HCT116 (cell line): ENCODE measurements around the gene SLC38A9. TPM values are rescaled to one million over a fixed set of nuclear protein-coding genes. Genes with fewer than 3 reads are reported as not detected.
A peak's percentile ranks its signal among the peaks of the same experiment; 100 is the strongest.

ENCODE experiments used
- ATAC-seq: fragments of 200-7000 bp; cut with Tn5 transposase; 2 replicates; pipeline ENCODE4 v1.9.1; 2020; ENCODE audit warnings: mild to moderate bottlenecking, moderate library complexity
- BruUV-seq: library from RNA; stranded (reverse); fragments of 400-500 nt; replicated peaks from 2 replicates; lab custom pipeline; 2021; lab: Mats Ljungman, UMichigan
- CTCF ChIA-PET: fragments of 300-600 bp; sonication (Branson Sonifier 250); formaldehyde crosslinking; loops from one replicate; lab custom pipeline; 2021; ENCODE audit warnings: antibody characterized with exemption; lab: Charles Lee
- POLR2A ChIA-PET: fragments of 300-600, 350-600 bp; sonication (Branson Sonifier 250); formaldehyde crosslinking; loops from one replicate; lab custom pipeline; 2021; ENCODE audit warnings: antibody characterized with exemption; lab: Charles Lee
- RAD21 ChIA-PET, 2 experiments: fragments of 300-600 bp; sonication (Branson Sonifier 250); formaldehyde crosslinking; loops; one replicate each; lab custom pipeline; 2023; ENCODE audit warnings: low total read pairs in 2 of 2; ENCODE audit not compliant: uncharacterized antibody in 2 of 2, unreplicated experiment in 2 of 2, low non-redundant PET in 1 of 2; lab: Charles Lee
- DNase-seq: peaks from one replicate; pipeline ENCODE4 v3.0.0-alpha.2; 2010; ENCODE audit warnings: low read depth, low spot score
- H2AFZ ChIP-seq: fragments of 200-600 bp; shearing (Covaris generic), sonication (generic); 2 replicates; pipeline ENCODE4 v1.6.1; 2017; ENCODE audit warnings: low read depth, mixed run types, mixed read lengths, antibody characterized with exemption, low read length; ENCODE audit not compliant: poor library complexity, severe bottlenecking
- H3K27ac ChIP-seq: 2 replicates; pipeline ENCODE4 v1.5.1; 2012; ENCODE audit warnings: low read depth, low read length
- H3K27me3 ChIP-seq: fragments of 200-600 bp; sonication (generic); 2 replicates; pipeline ENCODE4 v1.6.1; 2016; ENCODE audit warnings: mixed run types, low read length, mixed read lengths; ENCODE audit not compliant: insufficient read depth
- H3K36me3 ChIP-seq, 2 experiments: fragments of 200-500 bp in 1 of 2; fragments of 200-600 bp in 1 of 2; sonication (Bioruptor generic) in 1 of 2; sonication (generic) in 1 of 2; 2 replicates each; pipeline versions ENCODE4 v1.5.1 to v1.6.1; 2014 to 2016; ENCODE audit warnings: low read length in 2 of 2, inconsistent platforms in 1 of 2, mixed read lengths in 1 of 2, mixed run types in 1 of 2; ENCODE audit not compliant: insufficient read depth in 2 of 2, control insufficient read depth in 1 of 2
- H3K4me1 ChIP-seq, 2 experiments: fragments of 200-600 bp in 1 of 2; sonication (generic) in 1 of 2; 2 replicates each; pipeline versions ENCODE4 v1.5.1 to v1.6.1; 2012 to 2017; ENCODE audit warnings: low read length in 2 of 2, inconsistent platforms in 1 of 2, mild to moderate bottlenecking in 1 of 2, mixed read lengths in 1 of 2, mixed run types in 1 of 2, moderate library complexity in 1 of 2; ENCODE audit not compliant: insufficient read depth in 2 of 2, control insufficient read depth in 1 of 2
- H3K4me2 ChIP-seq: fragments of 200-600 bp; sonication (generic); 2 replicates; pipeline ENCODE4 v1.6.1; 2017; ENCODE audit warnings: mixed run types, low read length, mixed read lengths
- H3K4me3 ChIP-seq, 2 experiments: fragments of 200-600 bp in 1 of 2; sonication (generic) in 1 of 2; replicated peaks in 1 of 2; 2 replicates each; pipeline ENCODE4 v1.5.1; 2011 to 2016; ENCODE audit warnings: low read length in 2 of 2, control low read depth in 1 of 2, low read depth in 1 of 2, mild to moderate bottlenecking in 1 of 2, mixed read lengths in 1 of 2, mixed run types in 1 of 2
- H3K79me2 ChIP-seq: fragments of 200-600 bp; sonication (generic); 2 replicates; pipeline ENCODE4 v1.6.1; 2017; ENCODE audit warnings: mild to moderate bottlenecking, mixed run types, low read length, moderate library complexity, mixed read lengths; ENCODE audit not compliant: insufficient read depth
- H3K9ac ChIP-seq: fragments of 200-600 bp; sonication (generic); 2 replicates; pipeline ENCODE4 v1.6.1; 2016; ENCODE audit warnings: low read length, mixed read lengths
- H3K9me2 ChIP-seq: fragments of 200-600 bp; sonication (generic), shearing (Covaris generic); 2 replicates; pipeline ENCODE4 v1.6.1; 2017; ENCODE audit warnings: mixed run types, mild to moderate bottlenecking, moderate library complexity; ENCODE audit not compliant: insufficient read depth
- H3K9me3 ChIP-seq, 2 experiments: fragments of 200-500 bp in 1 of 2; fragments of 200-600 bp in 1 of 2; sonication (Bioruptor generic) in 1 of 2; sonication (generic) in 1 of 2; 2 replicates each; pipeline ENCODE4 v1.6.1; 2014 to 2017; ENCODE audit warnings: low read length in 2 of 2, mixed read lengths in 2 of 2, inconsistent platforms in 1 of 2, low read depth in 1 of 2, mild to moderate bottlenecking in 1 of 2, mixed run types in 1 of 2, moderate library complexity in 1 of 2; ENCODE audit not compliant: control insufficient read depth in 1 of 2, insufficient read depth in 1 of 2
- H4K20me1 ChIP-seq: fragments of 200-600 bp; sonication (generic), shearing (Covaris generic); 2 replicates; pipeline ENCODE4 v1.6.1; 2017; ENCODE audit warnings: mixed run types, mild to moderate bottlenecking, moderate library complexity; ENCODE audit not compliant: insufficient read depth
- CEBPB ChIP-seq: IDR thresholded peaks from 2 replicates; pipeline ENCODE4 v1.6.1; 2012; ENCODE audit warnings: low read depth
- EGR1 ChIP-seq: IDR thresholded peaks from 2 replicates; pipeline ENCODE4 v1.6.1; 2012; ENCODE audit warnings: low read depth
- ELF1 ChIP-seq: IDR thresholded peaks from 2 replicates; pipeline ENCODE4 v1.6.1; 2012; ENCODE audit warnings: low read depth, borderline replicate concordance
- POLR2A ChIP-seq: IDR thresholded peaks from 2 replicates; pipeline ENCODE4 v1.7.0; 2011; ENCODE audit warnings: borderline replicate concordance; ENCODE audit not compliant: insufficient read depth, insufficient read length; ENCODE audit errors: extremely low read depth
- REST ChIP-seq: IDR thresholded peaks from 2 replicates; pipeline ENCODE4 v1.6.1; 2012; ENCODE audit warnings: low read depth
- SIN3A ChIP-seq: IDR thresholded peaks from 2 replicates; pipeline ENCODE4 v1.6.1; 2012; ENCODE audit warnings: low read depth
- TCF7L2 ChIP-seq: IDR thresholded peaks from 2 replicates; pipeline ENCODE4 v1.7.0; 2011; ENCODE audit warnings: borderline replicate concordance, inconsistent platforms; ENCODE audit not compliant: insufficient read depth, insufficient read length; ENCODE audit errors: extremely low read depth
- YY1 ChIP-seq: IDR thresholded peaks from 2 replicates; pipeline ENCODE4 v1.6.1; 2011; ENCODE audit warnings: low read length, low read depth, moderate library complexity, mild to moderate bottlenecking; ENCODE audit not compliant: insufficient replicate concordance; ENCODE audit errors: extremely low read depth
- ZFX ChIP-seq: fragments of 450-650 bp; IDR thresholded peaks from 2 replicates; pipeline ENCODE4 v1.6.1; 2017
- ZNF274 ChIP-seq: fragments of 200-500 bp; sonication (Bioruptor generic); IDR thresholded peaks from 2 replicates; pipeline ENCODE4 v1.6.1; 2014; ENCODE audit warnings: mild to moderate bottlenecking, low read depth, low read length, inconsistent platforms
- intact Hi-C: fragments of 100-400 bp; cut with micrococcal nuclease; formaldehyde crosslinking; loops from 2 replicates; pipeline ENCODE4 v1.10.0; 2022
- total RNA-seq: library from RNA; stranded (reverse); gene quantifications from one replicate; pipeline ENCODE4 v1.2.1, GENCODE V29; 2021; ENCODE audit not compliant: unreplicated experiment

The SLC38A9 gene
- total RNA-seq, 1 experiment from 2014 or later, result 12.6 TPM

DNA sequence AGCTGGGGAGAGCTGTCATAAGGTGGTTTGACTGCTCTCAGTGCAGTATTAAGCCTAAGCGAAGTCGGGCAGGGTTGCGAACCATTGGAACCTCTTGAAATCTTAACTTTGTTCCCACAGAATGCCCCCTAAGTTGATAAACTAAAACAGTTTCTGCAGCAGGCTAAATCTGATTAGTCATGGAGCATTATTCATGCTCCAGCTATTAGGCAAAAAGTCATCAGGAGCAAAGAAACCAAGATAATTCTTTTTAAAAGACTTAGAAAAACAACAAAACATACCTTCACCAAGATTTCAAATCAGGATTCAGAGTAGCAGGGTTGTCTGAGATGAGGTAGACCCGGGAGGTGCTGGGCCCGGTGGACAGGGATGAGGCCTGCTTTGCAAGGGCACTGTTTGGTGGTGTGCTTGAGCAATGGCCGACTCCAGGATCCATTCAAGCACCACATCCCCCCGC is 107.5 kb downstream of the SLC38A9 start:
- ATAC-seq (no peak), DNase-seq (no peak)
- Histone ChIP-seq H3K9ac (no peak overlapping the region), H2AFZ (peak overlapping the region; percentile 14), H3K79me2 (no peaks in the 10 kb centered on the region), H4K20me1 (no peaks in the 10 kb centered on the region), H3K27me3 (no peaks in the 10 kb centered on the region), H3K4me2 (peak overlapping the region; percentile 5), H3K36me3 (no peaks in the 10 kb centered on the region), H3K27ac (no peak overlapping the region), H3K9me3 (no peaks in the 10 kb centered on the region), H3K4me1 (peaks cover 19 to 54% of the 10 kb centered on the region in 2 experiments), H3K9me2 (no peaks in the 10 kb centered on the region), H3K4me3 (no peak overlapping the region)
- intact Hi-C loops, result no loop called here
- no TSS peak for BruUV-seq
- ChIA-PET RAD21 (no interaction called here), POLR2A (no interaction called here), CTCF (interaction anchor here (1.1 kb wide), 1 partner anchor 87 kb away, joined by 3 read pairs; no protein-coding TSS in a partner anchor)
- TF ChIP-seq TCF7L2 (no peak), SIN3A (no peak), EGR1 (no peak), ZFX (no peak)

DNA sequence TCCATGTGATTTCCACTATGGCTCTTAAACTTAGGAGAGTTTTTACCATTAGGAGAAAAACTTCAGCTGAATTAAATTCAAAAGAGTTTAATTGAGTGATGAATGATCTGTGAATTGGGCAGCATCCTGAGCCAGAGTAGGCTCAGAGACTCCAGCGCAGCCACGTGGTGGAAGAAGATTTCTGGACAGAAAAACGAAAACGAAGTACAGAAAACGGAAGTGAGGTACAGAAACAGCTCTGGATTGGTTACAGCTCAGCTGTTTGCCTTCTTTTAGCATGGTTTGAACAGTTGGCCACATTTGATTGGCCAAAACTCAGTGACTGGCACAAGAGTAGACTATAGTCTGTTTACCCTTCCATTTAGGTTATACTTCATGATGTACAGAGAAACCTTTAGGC is 108.2 kb downstream of the SLC38A9 start:
- CTCF ChIA-PET, result interaction anchor here (1.1 kb wide), 1 partner anchor 88 kb away, joined by 3 read pairs; no protein-coding TSS in a partner anchor

More for the DNA sequence above, 108.2 kb downstream of the SLC38A9 start:
- BruUV-seq, result no TSS peak
- no peaks in the 10 kb centered on the region for H3K36me3 ChIP-seq
- no peak for DNase-seq
- TF ChIP-seq POLR2A, result no peak
- no peak for TF ChIP-seq ZNF274
- no peak for TF ChIP-seq YY1
- TF ChIP-seq REST, result no peak
- no peak for TF ChIP-seq ZFX
- TF ChIP-seq CEBPB, result no peak
- TF ChIP-seq SIN3A, result no peak
- TF ChIP-seq ELF1, result no peak
- no peak for TF ChIP-seq EGR1
- no peak overlapping the region for H3K27ac ChIP-seq
- ChIA-PET RAD21 (no interaction called here), POLR2A (no interaction called here)
- no peak overlapping the region for H3K4me2 ChIP-seq
- no peak for ATAC-seq
- H3K79me2 ChIP-seq, result no peaks in the 10 kb centered on the region
- intact Hi-C loops, result no loop called here
- no peaks in the 10 kb centered on the region for H3K9me3 ChIP-seq
- H3K4me3 ChIP-seq, result no peak overlapping the region
- H4K20me1 ChIP-seq, result no peaks in the 10 kb centered on the region
- H3K27me3 ChIP-seq, result no peaks in the 10 kb centered on the region
- no peaks in the 10 kb centered on the region for H3K9me2 ChIP-seq
- peak overlapping the region; percentile 90 for H2AFZ ChIP-seq
- no peak overlapping the region for H3K9ac ChIP-seq
- H3K4me1 ChIP-seq, result peaks cover 19 to 54% of the 10 kb centered on the region in 2 experiments
